ENCODE measurements around the gene ZNF850.

DNA sequence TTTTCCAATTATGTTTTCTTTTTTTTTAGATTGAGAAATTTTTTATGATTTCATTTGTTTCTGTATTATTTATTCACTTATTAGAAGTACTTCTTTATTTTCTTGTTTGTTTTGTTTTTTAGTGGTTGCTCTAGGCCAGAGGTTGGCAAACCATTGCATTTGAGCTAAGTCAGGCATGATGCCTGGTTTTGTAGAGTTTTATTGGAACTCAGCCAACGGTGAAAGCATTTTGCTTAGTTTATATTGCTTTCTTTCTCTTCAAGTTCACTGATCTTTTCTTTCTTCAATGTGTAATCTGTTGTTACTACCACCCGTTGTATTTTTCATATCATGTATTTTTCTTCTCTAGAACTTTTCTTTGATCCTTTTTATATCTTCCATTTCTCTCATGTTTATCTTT lies 65.5 kb downstream of the ZNF850 start:
- TF ChIP-seq, protein P1, sequence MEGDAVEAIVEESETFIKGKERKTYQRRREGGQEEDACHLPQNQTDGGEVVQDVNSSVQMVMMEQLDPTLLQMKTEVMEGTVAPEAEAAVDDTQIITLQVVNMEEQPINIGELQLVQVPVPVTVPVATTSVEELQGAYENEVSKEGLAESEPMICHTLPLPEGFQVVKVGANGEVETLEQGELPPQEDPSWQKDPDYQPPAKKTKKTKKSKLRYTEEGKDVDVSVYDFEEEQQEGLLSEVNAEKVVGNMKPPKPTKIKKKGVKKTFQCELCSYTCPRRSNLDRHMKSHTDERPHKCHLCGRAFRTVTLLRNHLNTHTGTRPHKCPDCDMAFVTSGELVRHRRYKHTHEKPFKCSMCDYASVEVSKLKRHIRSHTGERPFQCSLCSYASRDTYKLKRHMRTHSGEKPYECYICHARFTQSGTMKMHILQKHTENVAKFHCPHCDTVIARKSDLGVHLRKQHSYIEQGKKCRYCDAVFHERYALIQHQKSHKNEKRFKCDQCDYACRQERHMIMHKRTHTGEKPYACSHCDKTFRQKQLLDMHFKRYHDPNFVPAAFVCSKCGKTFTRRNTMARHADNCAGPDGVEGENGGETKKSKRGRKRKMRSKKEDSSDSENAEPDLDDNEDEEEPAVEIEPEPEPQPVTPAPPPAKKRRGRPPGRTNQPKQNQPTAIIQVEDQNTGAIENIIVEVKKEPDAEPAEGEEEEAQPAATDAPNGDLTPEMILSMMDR (IDR thresholded peaks at IDR 0.05 in 8 of 11, conservative IDR thresholded peaks at IDR 0.05 in 3 of 11), result no peak
- no peak for TF ChIP-seq POLR2AphosphoS5 (IDR thresholded peaks at IDR 0.05)
- no peak for TF ChIP-seq POLR2A (IDR thresholded peaks at IDR 0.05)
